GM18951 (cell line): ENCODE measurements around the gene ADGRG7.

Source experiments
- POLR2A ChIP-seq: IDR thresholded peaks from 4 replicates; pipeline ENCODE4 v1.6.1; 2011; ENCODE audit warnings: mild to moderate bottlenecking; ENCODE audit not compliant: insufficient read length, insufficient read depth; ENCODE audit errors: extremely low read depth
- in situ Hi-C: fragments of 300-500 bp; cut with MboI; formaldehyde crosslinking; loops from one replicate; pipeline ENCODE4 v1.12.0; 2022; ENCODE audit warnings: low sequenced_read_pairs, mixed read lengths, inconsistent platforms; ENCODE audit not compliant: unreplicated experiment

ADGRG7 gene

DNA sequence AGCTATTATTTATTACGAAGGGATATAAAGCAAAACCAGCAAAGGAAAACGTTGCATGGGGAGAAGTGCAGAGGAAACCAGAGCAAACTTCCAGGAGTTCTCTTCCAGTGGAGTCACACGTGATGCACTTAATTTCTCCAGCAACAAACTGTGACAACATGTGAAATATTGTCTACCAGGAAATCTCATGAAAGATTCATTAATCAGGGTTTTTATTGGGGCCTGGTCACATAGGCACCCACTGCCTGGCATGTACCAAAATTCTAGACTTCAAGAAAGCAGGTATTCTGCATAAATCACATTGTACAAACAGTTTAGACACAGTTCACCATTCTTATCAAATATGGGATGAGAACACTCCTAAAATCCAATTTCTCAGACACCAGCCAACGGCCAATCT, 94.5 kb downstream of the ADGRG7 start:
- in situ Hi-C loops, result no loop called here
- TF ChIP-seq POLR2A, result no peak

GRCh38 chr3:100706365-100706764, 97.0 kb downstream of the ADGRG7 start:
- in situ Hi-C loops, result no loop called here
- no peak for TF ChIP-seq POLR2A

DNA sequence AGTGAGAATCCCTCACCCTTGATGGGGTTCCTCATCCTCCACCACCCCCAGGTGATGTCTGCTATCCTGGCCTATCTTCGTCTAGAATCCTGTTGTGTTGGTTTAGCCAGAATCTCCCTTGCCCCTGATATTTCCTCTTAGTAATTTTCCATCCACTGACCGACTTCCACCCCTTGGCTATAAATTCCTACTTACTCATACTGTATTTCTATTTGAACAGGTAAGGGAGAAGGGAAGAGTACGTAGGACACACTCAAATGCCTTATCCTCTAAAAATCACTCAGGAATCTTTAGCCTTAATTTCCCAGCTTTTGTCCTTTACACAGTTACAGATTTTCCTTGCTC, 99.2 kb downstream of the ADGRG7 start:
- TF ChIP-seq POLR2A, result no peak
- in situ Hi-C loops, result no loop called here

GRCh38 chr3:100708989-100709841, 99.8 kb downstream of the ADGRG7 start, which contains the start of gene TFG:
Gene TFG, plus strand, starts transcription at chr3:100709494. Its CDS starts 4,192 bp downstream, at chr3:100713686.
- in situ Hi-C loops, result no loop called here
- TF ChIP-seq POLR2A, result peak; percentile 73

GRCh38 chr3:100709842-100710260, 100.5 kb downstream of the ADGRG7 start:
- TF ChIP-seq POLR2A, result no peak
- in situ Hi-C loops, result no loop called here

GRCh38 chr3:100710261-100710968, 101.0 kb downstream of the ADGRG7 start:
- in situ Hi-C loops, result no loop called here
- no peak for TF ChIP-seq POLR2A

GRCh38 chr3:100715176-100715575, 105.8 kb downstream of the ADGRG7 start:
- in situ Hi-C loops, result no loop called here
- no peak for TF ChIP-seq POLR2A

- TF ChIP-seq POLR2A, result no peak
- in situ Hi-C loops, result no loop called here
Observed at GRCh38 chr3:100717063-100717462, 107.7 kb downstream of the ADGRG7 start.

DNA sequence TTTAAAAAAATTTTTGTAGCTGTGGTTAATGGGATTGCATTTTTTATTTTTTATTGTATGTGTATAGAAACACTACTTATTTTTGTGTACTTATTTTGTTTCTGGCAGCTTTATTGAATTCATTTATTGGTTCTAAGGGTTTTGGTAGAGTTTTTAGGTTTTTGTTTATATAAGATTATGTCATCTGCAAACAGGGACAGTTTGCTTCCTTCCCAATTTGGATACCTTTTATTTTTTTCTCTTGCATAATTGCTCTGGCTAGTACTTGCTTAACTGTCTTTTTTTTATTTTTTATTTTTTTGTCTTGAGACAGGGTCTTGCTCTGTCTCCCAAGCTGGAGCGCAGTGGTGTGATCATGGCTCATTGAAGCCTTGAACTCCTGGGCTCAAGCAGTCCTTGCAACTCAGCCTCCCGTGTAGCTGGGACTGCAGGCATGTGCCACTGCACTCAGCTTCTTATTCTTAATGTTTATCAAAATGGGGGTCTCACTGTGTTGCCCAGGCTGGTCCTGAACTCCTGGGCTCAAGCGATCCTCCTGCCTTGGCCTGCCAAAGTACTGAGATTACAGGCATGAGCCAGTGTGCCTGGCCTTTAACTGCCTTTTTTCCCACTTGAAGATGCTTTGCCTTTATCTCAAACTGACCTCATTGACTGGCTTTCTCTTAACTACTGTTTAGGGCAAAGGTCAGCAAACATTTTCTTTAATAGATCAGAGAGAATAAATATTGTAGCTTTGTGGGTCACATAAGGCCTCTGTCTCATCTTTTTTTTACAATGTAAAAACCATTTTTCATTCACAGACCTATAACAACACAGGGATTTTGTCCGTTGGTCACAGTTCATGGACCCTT, 108.5 kb downstream of the ADGRG7 start:
- TF ChIP-seq POLR2A, result no peak
- in situ Hi-C loops, result no loop called here

GRCh38 chr3:100719136-100719535, 109.7 kb downstream of the ADGRG7 start:
- in situ Hi-C loops, result no loop called here
- no peak for TF ChIP-seq POLR2A

DNA sequence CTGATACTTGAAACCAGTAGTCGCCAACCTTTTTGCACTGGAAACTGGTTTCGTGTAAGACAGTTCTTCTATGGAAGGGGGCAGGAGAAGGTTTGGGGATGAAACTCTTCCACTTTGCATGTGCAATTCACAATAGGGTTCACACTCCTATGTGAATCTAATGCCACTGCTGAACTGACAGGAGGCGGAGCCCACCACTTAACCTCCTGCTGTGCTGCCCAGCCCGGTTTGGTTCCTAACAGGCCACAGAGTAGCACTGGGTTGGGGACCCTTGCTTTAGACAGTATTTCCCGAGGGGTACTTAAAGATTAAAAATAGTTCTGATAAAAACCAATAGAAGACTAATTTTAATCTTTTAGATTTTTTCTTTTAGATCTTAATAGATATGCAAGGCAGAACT, 111.0 kb downstream of the ADGRG7 start:
- in situ Hi-C loops, result no loop called here
- TF ChIP-seq POLR2A, result no peak

DNA sequence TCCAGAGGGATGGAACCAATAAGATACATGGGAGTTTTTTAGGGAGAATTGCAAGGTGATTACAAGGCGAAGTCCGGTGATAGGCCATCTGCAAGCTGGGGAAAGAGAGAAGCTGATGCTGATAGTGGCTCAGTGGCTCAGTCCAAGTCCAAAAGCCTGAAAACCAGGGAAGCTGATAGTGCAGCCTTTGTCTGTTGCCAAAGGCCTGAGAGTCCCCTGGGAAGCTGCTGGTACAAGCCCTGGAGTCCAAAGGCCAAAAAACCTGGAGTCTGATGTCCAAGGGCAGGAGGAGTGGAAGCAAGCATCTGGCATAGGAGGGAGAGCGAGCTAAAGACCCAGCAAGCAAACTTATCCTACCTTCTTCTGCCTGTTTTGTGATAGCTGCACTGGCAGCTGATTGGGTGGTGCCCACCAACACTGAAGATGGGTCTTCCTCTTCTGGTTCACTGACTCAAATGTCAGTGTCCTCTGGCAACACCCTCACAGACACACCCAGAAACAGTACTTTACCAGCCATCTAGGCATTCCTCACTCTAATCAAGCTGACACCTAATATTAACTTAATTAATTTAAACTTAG, 116.6 kb downstream of the ADGRG7 start:
- in situ Hi-C loops, result no loop called here
- no peak for TF ChIP-seq POLR2A

DNA sequence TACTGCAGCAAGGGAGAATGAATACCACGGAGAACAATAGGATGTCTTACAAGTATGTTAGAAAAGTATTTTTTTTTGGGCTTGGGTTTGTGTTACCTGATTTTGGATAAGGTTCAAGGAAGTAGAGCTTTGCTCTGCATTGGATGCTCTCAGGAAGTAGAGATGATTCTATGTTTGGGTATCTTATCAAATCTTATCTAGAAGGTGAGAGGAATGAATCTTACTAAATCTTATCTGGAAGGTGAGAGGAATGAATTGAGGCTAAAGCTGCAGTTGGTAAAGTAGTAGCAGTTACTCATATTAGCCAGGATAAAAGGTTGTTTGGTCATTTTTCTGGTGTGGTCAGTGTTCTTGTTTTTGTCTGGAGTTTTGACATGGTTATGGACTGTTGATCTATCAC, 117.3 kb downstream of the ADGRG7 start:
- in situ Hi-C loops, result no loop called here
- no peak for TF ChIP-seq POLR2A
